GM13976 (cell line): Measurements from ENCODE around the gene SLC8A3.
A peak's percentile ranks its signal among the peaks of the same experiment; 100 is the strongest.

ENCODE experiments used
- DNase-seq: peaks from one replicate; pipeline ENCODE4 v3.0.0; 2012; ENCODE audit warnings: low spot score
- in situ Hi-C: fragments of 300-500 bp; cut with MboI; formaldehyde crosslinking; loops from one replicate; pipeline ENCODE4 v1.12.0; 2022; ENCODE audit warnings: low sequenced_read_pairs, mixed read lengths, inconsistent platforms; ENCODE audit not compliant: unreplicated experiment
- TF ChIP-seq, protein P1 (sequence below): IDR thresholded peaks from 2 replicates; pipeline ENCODE4 v1.5.1; 2012; ENCODE audit warnings: borderline replicate concordance, mild to moderate bottlenecking; ENCODE audit not compliant: insufficient read depth; ENCODE audit errors: extremely low read depth, missing control alignments, control extremely low read depth

The SLC8A3 gene

DNA sequence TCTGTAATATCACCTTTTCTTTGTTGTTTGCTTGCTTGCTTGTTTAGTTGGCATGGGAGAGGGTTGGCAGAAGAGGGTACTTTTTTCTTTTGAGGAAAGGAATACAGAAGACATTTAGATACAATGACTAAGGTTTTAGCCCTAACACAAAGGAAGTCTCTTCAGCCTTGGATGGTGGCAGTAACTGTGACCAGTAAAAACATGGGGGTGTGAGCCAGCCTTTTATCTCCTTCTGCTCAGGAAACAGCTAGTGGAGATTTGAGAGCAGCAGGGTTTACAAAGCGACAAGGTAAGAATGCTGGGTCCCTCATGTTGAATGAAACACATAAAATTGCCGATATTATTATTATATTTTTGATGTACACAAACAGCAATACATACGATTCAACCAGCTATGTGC is 40.4 kb downstream of the SLC8A3 start:
- in situ Hi-C loops = no loop called here
- TF ChIP-seq, protein P1, sequence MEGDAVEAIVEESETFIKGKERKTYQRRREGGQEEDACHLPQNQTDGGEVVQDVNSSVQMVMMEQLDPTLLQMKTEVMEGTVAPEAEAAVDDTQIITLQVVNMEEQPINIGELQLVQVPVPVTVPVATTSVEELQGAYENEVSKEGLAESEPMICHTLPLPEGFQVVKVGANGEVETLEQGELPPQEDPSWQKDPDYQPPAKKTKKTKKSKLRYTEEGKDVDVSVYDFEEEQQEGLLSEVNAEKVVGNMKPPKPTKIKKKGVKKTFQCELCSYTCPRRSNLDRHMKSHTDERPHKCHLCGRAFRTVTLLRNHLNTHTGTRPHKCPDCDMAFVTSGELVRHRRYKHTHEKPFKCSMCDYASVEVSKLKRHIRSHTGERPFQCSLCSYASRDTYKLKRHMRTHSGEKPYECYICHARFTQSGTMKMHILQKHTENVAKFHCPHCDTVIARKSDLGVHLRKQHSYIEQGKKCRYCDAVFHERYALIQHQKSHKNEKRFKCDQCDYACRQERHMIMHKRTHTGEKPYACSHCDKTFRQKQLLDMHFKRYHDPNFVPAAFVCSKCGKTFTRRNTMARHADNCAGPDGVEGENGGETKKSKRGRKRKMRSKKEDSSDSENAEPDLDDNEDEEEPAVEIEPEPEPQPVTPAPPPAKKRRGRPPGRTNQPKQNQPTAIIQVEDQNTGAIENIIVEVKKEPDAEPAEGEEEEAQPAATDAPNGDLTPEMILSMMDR = no peak
- no peak for DNase-seq

GRCh38 chr14:70144046-70144445 is 44.7 kb downstream of the SLC8A3 start:
- TF ChIP-seq, protein P1 = no peak
- DNase-seq = no peak
- in situ Hi-C loops = no loop called here

DNA sequence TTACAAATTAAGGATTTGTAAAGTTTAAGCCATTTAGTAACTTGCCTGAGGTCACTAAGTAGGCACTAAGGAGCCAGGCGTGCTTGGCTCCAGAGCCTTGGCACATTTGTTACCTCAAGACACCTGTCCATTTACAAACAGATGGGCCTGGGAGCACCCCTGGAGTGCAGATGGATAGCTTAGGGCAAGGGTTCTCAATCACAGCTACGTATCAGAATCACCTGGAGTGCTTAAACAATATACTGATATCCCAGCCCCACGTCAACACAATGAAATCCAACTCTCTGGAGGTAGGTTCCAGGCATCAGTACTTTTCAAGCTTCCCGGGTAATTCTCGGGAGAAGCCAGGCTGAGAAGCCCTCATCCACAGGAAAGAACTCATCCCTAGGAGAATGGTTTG is 45.4 kb downstream of the SLC8A3 start:
- TF ChIP-seq, protein P1 = no peak
- in situ Hi-C loops = no loop called here
- no peak for DNase-seq

GRCh38 chr14:70140614-70141013 is 48.1 kb downstream of the SLC8A3 start:
- in situ Hi-C loops = no loop called here

DNA sequence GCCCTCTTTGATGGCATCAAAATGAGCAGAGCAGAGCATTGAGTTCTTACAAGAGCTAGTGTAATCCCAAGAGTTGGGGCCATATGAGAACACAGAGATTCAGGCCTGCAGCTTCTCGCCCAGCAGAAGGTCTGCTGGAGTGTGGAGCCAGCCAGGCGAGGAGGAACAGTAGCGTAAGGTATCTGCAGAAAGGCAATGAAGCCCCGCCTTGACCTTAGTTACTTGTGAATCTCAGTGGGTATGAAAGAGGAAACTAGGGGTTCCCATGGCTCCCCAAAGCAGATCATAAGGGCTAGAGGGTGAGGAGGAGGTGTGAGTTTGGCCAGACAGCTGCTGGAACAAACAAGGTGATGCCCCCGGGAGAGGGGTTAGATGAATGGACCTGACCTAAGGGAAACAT is 49.4 kb downstream of the SLC8A3 start:
- TF ChIP-seq, protein P1 = no peak
- DNase-seq = peak; percentile 22
- in situ Hi-C loops = no loop called here

More at GRCh38 chr14:70140614-70141013, 48.1 kb downstream of the SLC8A3 start:
- no peak for DNase-seq
- TF ChIP-seq, protein P1 = no peak

- in situ Hi-C loops = no loop called here
- DNase-seq = no peak
- TF ChIP-seq, protein P1 = no peak
These were observed 51.0 kb downstream of the SLC8A3 start for GRCh38 chr14:70137788-70138187.

DNA sequence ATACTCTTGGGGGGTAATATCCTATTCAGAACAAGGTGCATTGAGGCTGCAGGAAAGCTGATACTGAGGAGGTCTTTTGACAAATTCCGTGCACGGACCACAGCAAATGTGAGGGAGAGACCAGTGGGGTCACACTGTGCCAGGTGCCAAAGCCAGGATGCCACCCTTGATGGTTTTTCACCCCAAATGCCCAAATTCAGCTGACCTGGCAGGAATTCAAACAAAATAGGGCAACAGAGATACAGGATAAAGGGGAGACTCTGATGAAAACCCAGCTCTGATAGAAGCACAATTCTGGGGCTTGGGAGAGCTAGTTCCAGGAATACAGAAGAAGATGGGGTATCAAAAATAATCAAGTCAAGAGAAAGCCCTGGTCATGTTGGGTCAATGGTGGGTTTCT is 55.3 kb downstream of the SLC8A3 start:
- in situ Hi-C loops = no loop called here
- TF ChIP-seq, protein P1 = no peak
- no peak for DNase-seq
